ENCODE results near the gene TNS1. TPM values are rescaled to one million over a fixed set of nuclear protein-coding genes. Genes with fewer than 3 reads are reported as not detected.

TNS1 gene
- total and polyA plus RNA-seq, 7 donors: 73.4 to 742 (median 276) TPM

GRCh38 chr2:217866457-217866856 is 136.3 kb downstream of the TNS1 start:
- DNase-seq (peak in 1 of 2 donors; percentile 81), ATAC-seq (peak; percentile 64 to 72 (median 68))
- H3K4me3 ChIP-seq: no peak overlapping the region
- WGBS, 3 donors: 16 to 34% (median 24%) methylated on average over 3 of the region's 3 CpGs
- H3K36me3 ChIP-seq (ENCODE audit: insufficient read depth in 1 of 2, low read depth in 1 of 2): peaks cover 2 to 86% of the 10 kb centered on the region in 2 donors
- intact Hi-C loops (cut with DNase I): no loop called here
- peaks cover 75% of the 10 kb centered on the region for H3K4me1 ChIP-seq
- TF ChIP-seq CTCF (IDR thresholded peaks at IDR 0.05): no peak
- no peaks in the 10 kb centered on the region for H3K27me3 ChIP-seq (ENCODE audit: insufficient read depth in 3 of 3, low read length in 2 of 3)
- no peaks in the 10 kb centered on the region for H3K9me3 ChIP-seq
- H3K27ac ChIP-seq: peak overlapping the region; percentile 77

GRCh38 chr2:217864963-217865772 is 137.6 kb downstream of the TNS1 start:
- intact Hi-C loops (cut with DNase I): no loop called here
- peak overlapping the region; percentile 77 for H3K27ac ChIP-seq

DNA sequence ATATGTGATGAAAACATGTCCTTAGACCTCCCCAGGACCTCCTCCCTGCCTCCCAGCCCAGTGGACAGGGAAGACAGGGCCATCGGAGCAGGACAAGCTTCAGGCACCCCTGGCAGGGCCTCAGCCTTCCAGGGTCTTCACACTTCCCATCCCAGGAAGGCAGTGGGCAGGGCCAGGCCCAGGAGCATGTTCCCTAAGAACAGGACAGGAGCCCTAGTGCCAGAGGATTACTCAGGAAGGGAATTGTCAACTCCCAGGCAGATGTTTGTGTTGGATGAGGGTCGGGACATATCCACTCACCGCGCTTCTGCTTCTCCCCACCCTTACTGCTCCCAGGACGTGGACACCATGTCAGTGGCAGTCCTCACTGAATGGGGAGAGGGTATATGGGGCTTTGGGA is 138.9 kb downstream of the TNS1 start:
- Histone ChIP-seq H3K9me3 (no peaks in the 10 kb centered on the region), H3K27ac (peak overlapping the region; percentile 25), H3K4me1 (peaks cover 73% of the 10 kb centered on the region), H3K27me3 (ENCODE audit: insufficient read depth in 3 of 3, low read length in 2 of 3) (no peaks in the 10 kb centered on the region), H3K4me3 (no peak overlapping the region), H3K36me3 (ENCODE audit: insufficient read depth in 1 of 2, low read depth in 1 of 2) (peaks cover 2 to 77% of the 10 kb centered on the region in 2 donors)
- DNase-seq (peak in 1 of 2 donors; percentile 76), ATAC-seq (peak in 1 of 4 donors; percentile 5)
- intact Hi-C loops (cut with DNase I): no loop called here
- no peak for TF ChIP-seq CTCF (IDR thresholded peaks at IDR 0.05)
- WGBS, 3 donors: 46 to 59% (median 55%) methylated on average over 5 of the region's 5 CpGs

More at GRCh38 chr2:217864963-217865772, 137.6 kb downstream of the TNS1 start:
- DNase-seq (no peak), ATAC-seq (no peak)
- Histone ChIP-seq H3K9me3 (no peaks in the 10 kb centered on the region), H3K36me3 (ENCODE audit: insufficient read depth in 1 of 2, low read depth in 1 of 2) (peaks cover 2 to 75% of the 10 kb centered on the region in 2 donors), H3K27me3 (ENCODE audit: insufficient read depth in 3 of 3, low read length in 2 of 3) (no peaks in the 10 kb centered on the region), H3K4me1 (peaks cover 74% of the 10 kb centered on the region), H3K4me3 (no peak overlapping the region)
- TF ChIP-seq CTCF (IDR thresholded peaks at IDR 0.05): no peak
- WGBS, 3 donors: 84 to 87% (median 86%) methylated on average over 3 of the region's 3 CpGs

GRCh38 chr2:217861334-217861877 is 141.4 kb downstream of the TNS1 start:
- Histone ChIP-seq H3K27ac (no peak overlapping the region), H3K4me1 (peaks cover 55% of the 10 kb centered on the region), H3K4me3 (no peak overlapping the region), H3K36me3 (ENCODE audit: insufficient read depth in 1 of 2, low read depth in 1 of 2) (peaks cover 2 to 58% of the 10 kb centered on the region in 2 donors), H3K27me3 (ENCODE audit: insufficient read depth in 3 of 3, low read length in 2 of 3) (no peaks in the 10 kb centered on the region), H3K9me3 (no peaks in the 10 kb centered on the region)
- no peak for TF ChIP-seq CTCF (IDR thresholded peaks at IDR 0.05)
- DNase-seq (no peak), ATAC-seq (no peak)
- intact Hi-C loops (cut with DNase I): no loop called here
- WGBS, 3 donors: 94 to 98% (median 97%) methylated on average over 5 of the region's 5 CpGs
